NCI-H1092 treated with DMSO at 0.1 percent for 48 hours (cell line): ENCODE data around the gene VTI1A.

Source experiments
- DNase-seq: peaks from one replicate; lab custom pipeline; 2025; lab: John Stamatoyannopoulos, UW

Gene VTI1A

DNA sequence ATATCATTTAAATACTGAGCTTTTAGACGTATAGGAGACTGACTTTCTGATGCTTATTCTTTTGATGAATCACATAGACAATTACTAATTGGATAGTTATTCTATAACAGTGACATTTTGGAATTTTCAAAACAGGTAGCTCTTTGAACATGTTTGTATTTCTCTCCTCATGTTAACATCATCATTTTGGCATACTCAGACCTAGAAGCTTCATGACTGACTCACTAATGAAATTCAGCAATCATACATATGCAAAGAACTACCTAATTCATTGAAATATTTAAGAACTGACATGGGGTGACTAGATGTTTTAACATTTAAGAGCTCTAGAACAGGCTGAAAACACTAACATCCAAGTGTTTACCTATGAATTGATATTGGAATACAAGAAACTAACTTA, 192.3 kb downstream of the VTI1A start:
- DNase-seq: no peak

DNA sequence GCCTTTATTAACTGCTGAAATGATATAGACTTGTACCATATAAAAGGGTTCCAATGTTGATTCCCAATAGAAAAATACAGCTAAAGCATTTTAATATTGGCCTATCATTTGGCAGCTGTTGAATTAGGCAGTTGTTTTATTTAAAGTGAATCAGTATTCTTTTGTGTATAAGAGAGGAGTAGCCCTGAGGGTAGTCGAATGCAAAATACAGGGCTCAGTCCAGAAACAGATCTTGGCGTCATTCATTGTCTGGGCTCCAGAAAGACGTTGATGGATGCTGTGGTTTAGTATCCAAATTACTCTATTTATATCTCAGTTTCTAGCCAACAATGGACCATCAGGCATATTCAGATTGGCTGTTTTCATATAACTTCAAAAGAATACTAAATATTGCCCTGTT, 193.6 kb downstream of the VTI1A start:
- DNase-seq: no peak

DNA sequence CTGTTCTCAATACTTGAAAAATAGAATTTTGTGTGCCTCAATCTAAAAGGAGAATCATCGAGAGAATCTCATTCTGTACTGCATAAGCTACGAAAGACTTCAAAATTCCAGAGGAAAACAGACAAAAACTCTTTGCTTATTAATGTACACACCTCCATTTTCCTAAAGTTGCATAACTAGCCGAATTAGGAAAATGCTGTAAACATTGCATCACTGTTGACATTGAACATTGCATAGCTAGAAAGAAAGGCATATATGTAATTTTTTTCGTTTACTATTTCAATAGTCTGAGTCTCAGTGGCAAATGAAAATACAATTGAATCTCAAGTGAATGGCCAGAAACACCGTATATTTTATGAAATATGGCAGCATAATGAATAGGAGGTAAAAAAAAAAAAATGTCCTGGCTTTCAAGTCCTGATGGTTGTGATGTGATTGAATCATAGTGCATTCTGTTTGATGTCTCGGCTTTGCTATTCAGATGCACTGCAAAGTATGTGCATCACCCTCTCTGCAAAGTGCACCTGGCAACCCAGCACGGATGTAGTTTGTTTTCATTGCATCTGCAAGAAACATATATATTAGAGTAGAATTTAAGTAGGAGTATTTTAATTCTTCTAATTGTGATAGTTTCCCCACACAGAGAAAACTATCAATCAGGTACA, 196.7 kb downstream of the VTI1A start:
- DNase-seq: no peak

DNA sequence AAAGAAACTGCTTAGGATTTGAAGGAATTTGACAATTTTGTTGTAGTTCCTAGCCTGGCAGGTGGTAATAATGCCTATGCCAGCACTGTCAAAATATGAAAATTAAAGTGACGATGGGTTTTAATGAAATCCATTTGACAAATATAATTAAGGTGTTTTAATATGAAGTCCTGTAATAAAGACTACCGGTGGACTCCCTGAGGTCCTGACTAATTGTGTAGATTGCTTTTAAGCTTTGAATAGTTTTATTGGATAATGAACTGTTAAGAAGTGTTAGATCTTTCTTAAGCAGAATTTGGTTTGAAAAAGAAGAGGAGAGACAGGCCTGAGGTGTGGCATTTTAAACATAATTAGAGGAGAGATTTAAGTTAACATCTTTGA, 197.2 kb downstream of the VTI1A start:
- no peak for DNase-seq

DNA sequence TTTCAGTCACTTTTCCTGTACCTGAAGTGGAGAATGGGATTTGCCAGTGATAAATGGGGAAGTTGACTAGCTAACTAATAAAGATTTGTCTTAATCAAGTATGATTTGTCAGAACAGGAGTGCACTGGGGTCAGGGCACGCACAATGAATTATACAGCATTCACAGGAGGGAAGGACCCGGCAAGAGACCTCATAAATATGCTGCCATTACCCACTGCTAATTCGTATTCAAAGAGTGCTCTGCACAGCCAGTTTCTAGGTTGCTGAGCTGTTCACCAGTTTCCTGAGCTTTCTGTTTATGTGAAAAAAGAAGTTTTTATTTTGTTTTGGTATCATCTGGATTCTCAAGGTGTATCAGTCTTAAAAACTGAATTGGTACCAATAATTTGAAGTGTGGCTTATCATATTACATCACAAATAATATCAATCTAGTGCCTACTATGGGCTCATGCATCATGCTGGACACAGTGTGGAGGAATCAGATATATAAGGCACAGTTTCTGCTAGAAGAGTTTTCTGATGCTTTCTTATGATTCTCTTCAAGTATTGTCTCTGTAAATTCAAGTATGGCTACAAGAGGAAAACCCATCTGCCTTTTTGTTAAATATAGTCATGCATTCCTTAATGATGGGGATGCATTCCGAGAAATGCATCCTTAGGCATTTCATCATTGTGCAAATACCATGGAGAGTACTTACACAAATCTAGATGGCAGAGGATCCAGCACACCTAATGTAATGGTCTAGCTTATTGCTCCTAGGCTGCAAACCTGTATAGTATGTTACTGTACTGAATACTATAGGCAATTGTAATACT, 202.2 kb downstream of the VTI1A start:
- no peak for DNase-seq

DNA sequence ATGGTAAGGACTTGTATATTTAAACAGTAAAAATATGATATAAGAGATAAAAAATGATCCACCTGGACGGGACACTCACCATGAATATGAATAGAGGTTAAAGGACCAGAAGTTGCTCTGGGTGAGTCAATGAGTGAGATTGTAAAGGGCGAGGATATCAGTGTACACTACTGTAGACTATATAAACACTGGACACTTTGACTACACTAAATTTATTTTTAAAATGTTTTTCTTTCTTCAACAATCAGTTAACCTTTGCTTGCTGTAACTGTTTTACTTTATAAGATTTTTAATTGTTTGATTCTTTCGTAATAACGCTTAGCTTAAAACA, 202.8 kb downstream of the VTI1A start:
- no peak for DNase-seq

DNA sequence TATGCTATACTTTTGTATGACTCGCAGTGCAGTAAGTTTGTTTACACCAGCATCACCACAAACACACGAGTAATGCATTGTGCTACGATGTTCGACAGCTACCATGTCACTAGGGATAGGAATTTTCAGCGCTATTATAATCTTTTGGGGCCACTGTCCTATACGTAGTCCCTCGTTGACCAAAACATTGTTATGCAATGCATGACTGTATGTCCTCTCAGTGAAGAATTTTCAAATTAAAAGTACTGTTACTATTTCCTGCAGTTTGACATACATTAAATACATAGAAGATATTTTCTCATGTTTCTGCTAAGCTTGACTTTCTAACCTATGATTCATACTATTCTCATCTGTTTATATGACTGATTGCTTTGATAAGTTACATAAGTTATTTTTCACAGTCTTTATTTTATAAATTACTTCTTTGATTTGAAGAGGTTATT, 203.6 kb downstream of the VTI1A start:
- no peak for DNase-seq

DNA sequence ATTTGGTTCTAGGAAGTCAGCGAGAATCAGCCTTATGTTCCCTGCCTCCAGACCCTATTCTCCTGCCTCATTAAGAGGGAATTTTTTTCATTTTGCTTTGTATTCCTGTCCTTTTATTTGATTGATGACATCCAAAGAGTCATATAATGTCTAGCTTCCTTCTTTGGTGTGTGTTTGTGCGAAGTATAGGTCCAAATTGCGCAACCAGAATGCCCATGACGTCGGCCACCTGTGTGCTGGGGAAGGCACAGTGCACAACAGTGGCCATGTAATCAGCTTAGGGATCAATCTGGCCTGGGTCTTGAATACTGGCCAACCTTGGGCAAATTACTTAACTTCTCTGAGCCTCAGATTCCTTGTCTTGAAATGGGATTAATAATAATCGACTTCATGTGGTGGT, 206.2 kb downstream of the VTI1A start:
- DNase-seq: no peak

DNA sequence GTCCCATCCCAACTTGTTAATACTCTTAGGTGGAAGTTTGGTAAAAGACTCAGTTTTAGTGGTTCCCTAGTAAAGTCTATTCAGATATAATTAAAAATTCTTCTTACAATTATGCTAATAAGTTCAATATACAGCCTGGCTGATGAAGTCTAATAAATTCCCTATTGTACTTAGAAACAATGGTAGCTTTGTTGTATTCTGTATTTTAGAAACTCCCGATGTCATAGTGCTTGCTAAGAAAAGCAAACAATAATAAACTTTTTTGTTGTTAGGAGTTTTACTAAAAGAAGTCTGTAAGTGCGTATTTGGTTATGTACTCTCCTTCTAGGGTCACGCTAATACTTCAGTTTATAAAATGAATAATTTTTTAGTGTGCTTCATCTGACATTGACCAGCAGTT, 206.8 kb downstream of the VTI1A start:
- DNase-seq: no peak

DNA sequence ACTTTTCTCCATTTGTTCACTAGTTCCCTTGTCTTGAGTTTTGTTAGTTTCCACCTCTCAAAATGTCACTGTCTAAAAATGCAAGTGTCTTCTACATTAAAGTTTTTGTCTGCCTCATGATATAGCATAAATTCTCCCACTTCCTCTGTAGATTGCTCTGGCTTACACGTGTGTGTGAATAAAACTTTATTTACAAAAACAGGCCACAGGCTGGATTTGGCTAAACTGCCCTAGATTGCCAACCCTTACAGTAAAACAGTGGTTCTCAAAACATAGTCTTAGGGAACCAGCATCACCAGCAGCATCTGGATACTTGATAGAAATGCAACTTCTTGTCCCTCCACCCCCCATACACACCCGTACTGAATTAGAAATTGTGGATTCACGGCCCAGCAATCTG, 207.8 kb downstream of the VTI1A start:
- no peak for DNase-seq

DNA sequence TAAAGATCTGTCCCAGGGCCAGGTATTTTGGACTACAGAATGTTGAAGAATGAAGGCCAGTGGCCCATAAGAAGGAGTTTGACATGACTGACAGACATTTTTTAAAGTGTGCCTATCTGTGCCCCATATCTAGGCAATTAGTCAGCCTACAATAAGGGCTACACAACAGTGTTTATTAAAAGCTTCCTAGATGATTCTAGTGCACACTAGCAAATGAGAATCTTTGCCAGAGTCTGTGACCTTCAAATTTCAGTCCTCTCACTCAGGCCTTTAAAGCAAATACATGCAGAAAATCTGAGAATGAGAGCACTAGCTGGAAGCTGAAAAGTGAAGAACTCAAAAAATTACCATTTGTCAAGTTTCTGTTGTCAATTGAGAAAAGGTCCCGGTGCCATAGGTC, 208.7 kb downstream of the VTI1A start:
- DNase-seq: no peak

DNA sequence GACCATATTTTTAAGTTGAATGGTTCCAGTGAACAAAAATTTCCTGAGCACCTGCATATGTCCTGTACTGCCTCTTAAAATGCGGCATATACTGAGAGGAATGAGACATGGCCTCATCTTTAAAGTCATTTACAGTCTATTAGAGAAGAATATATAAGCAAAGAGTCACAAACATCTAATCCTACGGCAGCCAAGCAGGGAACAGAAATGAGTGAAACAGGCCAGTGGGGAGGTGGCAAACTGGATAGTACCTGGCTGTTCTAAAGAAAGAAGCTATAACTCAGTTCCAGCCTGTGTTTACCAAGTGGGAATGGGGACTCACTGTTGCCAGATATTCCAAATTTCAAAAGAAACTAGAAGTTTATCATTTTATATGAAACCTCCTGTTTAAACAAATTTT, 211.4 kb downstream of the VTI1A start:
- no peak for DNase-seq

DNA sequence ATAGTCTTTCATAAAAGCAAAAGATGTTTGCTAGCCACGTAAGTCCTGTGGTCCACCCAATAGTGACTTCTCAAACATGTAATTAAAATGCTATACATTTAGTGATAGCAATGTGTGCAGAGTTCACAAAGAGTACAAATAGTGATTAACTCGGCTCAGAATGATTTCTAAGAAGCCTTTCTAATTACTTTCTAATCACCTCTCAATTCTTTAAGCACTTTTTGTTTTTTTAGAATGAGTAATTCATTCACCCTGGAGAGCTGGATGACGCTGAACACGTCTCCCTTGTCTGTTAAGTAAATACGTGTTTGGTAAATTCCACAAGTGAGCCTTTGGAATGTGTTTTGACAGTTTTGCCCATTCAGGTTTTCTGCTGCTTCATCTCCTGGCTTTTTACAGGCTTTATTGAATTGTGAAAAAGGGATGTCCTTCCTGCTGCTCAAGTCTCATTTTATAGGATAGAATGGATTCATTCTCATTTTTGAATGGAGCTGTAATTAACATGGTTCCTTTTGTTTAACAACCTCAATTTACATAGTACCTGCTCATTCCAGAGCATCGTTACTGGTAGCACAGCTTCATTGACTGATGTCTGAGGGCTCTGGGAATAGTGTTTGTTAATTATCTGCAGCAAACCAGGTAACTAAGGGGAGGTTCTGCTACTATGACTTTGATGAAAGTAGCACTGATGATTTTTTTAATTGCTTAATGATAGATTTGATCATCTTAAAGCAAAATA, 212.1 kb downstream of the VTI1A start:
- no peak for DNase-seq

DNA sequence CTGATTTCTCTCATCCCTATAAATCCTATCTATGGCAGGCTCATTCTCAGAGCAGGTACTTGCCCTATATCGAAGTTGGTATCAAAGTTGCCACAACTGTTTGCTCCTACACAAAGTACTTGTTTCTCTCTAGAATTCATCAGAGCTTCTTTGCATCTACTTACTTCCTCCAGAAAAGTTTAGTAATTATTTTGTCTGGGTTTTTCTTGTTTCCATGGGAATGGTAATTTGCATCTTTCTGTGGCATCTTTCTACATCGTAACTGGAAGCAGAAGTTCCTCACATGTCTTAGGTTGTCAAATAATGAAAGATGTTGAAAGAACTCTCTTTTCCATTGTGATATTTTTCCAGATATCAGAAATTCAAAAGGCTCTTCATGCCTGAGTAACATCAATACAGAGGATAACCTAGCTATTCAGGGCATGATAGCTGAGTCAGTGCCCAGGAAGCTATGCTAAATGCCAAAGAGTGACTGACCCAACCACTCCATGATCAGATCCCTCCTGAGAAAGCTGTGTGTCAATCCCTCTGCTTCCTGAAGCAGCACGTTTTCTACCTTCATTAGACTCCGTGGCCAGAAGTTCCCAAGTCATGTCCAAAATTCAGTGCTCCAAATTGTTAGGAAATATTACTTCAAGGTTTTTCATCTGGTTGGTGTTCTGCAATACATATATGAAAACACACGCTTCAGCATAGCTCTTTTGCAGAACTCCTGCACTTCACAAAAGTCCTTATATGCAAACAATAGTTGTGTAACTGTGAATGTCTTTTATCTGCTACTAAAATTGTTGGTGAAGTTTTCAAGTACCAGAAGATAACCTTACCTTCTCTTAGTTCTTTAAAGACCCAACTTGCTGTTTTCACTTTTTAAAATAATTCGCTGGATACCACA, 216.5 kb downstream of the VTI1A start:
- DNase-seq: no peak

DNA sequence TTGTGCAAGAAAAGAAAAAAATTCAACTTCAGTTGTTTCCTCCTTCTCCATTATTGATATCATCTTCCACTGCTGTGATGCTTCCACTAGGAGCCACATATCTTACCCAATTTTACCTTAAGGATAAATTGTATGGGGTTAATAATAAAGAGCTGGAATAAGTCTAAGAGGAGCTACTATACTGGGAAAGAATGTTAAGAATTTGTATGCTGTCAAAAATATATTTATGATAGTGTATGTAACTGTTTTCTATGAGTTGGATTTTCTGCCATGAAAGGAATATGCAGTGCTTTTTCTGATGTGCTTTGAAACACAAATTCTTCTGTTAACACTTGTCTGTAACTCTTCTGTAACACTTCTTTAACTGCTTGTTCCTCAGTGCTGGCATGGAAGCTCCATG, 219.1 kb downstream of the VTI1A start:
- no peak for DNase-seq

DNA sequence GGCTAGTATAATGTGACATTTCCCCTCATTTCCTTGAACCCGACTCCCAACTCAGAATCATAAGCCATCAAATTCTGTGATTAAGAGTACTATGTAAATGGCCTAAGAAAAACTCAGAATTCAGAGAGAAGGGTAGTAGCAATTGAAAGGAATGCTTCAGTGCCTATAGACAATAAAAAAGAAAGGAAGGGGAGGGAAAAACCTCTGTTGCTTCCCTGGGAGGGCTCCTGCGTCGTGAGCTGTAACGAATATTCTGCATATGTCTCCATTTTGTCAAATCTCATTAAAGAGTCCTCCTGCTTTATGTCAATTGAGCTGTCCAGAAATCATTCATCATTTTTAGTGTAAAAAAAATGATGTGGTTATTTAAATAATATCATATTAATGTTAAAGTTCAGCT, 223.0 kb downstream of the VTI1A start:
- DNase-seq: no peak

DNA sequence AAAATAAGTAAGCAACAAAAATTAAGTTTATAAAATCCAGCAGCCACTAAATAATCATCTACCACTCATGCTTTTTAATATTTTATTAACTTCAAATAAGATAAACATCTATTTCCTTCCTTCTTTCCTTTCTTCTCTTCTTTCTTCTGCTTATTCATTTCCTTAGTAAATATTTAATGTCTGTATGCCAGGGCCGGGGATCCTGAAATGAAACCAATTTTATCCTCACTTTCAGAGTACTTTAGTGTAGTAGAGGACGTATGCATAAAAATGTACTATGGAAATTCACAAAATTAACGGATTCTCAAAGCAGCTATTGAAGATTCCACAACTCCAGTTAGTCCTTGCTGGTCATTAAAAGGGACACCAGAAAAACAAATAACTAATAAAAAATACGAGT, 224.7 kb downstream of the VTI1A start:
- no peak for DNase-seq

DNA sequence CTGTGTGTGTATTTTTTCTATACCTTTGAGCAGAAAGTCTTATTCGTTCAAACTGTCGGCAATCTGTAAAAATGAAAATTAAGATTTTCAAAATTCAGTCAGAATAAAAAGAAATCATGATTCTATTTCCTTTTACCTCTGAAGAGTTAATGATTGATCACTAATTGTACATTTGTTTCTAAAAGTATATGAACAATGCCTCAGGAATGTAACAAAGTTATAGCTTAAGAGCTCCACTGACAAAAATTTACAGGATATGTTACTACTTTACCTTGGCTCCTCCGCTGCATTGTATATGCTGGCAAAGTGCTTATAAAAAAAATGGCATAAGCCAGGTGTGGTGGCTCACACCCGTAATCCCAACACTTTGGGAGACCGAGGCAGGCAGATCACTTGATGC, 225.7 kb downstream of the VTI1A start:
- DNase-seq: no peak

DNA sequence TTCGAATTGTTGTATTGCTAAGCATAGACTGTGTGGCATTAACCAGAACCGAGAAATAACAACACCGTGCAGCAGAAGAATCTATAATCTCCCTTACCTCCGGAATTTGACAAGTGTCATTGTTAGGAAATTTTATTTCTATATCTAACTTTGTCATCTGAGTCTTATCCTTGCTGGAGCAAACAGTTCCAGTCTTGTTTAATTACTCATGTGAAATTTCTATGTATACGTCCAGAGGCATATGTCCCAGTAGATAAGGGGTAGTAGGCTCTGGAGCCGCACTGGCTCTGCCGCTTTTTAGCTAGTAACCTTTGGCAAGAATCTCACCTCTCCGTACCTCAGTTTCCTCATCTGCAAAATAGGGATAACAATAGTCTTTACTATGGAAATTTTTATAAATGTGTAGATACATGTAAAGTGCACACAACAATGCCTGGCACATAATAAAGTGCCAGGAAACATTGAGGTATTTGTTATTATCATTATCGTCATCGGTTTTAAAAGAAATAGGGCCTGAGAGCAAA, 228.6 kb downstream of the VTI1A start:
- no peak for DNase-seq

DNA sequence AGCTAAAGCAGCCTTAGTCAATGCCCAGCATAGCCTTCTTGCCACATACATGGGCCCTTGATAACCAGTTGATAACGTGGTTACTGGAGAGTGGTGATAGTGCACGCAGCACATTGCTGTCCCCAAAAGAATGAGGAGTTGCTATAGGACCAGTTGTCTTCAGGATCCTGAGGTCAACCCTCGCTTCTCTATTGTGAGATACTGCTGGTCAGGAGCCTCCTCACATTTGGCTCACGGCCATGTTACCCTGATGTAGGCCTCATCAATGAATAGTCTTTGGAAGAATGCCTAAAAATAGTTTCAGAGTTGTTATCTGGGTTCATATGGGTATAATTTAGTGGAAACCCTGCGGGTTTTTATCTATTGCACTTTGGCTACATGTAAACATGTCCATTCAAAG, 230.7 kb downstream of the VTI1A start:
- DNase-seq: peak; percentile 5

DNA sequence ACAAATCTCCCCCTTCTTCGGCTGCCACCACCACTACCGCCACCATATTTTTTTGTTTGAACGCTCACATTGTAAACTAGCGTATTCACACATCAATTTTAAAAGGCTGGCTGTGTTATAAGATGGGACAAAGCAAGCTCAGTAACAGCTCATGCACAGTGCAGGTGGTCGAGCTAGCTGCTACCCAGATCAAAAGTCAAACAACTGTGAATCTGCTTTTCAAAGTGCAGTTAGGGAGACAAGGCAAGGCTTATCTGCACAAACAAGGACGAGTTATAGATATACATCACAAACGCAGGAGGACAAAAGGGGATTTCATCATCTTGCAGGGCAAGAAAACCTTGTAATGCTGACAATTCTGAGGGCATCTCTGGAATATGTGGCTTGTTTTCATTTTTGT, 231.6 kb downstream of the VTI1A start:
- DNase-seq: no peak

DNA sequence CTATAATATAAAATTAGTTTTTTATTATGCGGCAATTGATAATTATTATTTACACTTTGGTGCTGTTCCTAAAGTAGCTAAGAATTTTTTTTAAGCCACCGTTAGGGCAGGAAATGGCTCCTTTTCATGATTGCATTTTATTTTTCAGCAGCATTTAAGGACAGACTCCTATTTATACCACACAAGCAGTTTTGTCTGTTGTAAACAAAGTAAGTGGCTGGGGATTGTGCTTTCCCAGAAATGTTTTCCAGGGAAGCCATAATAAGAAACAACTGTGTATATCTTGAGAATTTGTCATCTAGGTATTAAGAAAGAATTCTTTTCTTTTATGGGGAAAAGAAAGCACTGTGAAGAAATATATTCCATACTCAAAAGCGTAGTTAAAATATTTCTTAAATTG, 232.0 kb downstream of the VTI1A start:
- no peak for DNase-seq
